Fibroblast of lung (primary cell): ENCODE measurements around the gene RPS25. TPM values are rescaled to one million over a fixed set of nuclear protein-coding genes. Genes with fewer than 3 reads are reported as not detected.

Source experiments
- DNase-seq, 2 donors: peaks; one replicate each; pipeline versions ENCODE4 v3.0.0 to v3.0.0-alpha.2; 2010; ENCODE audit warnings: low read depth in 2 of 2
- H2AFZ ChIP-seq: 2 replicates; pipeline ENCODE4 v1.5.1; 2012; ENCODE audit warnings: low read length, control low read depth, inconsistent platforms
- H3K27ac ChIP-seq: 2 replicates; pipeline ENCODE4 v1.5.1; 2011; ENCODE audit warnings: low read length, control low read depth; ENCODE audit not compliant: insufficient read depth
- H3K27me3 ChIP-seq: 2 replicates; pipeline ENCODE4 v1.5.1; 2011; ENCODE audit warnings: mild to moderate bottlenecking, low read length; ENCODE audit not compliant: control insufficient read depth, insufficient read depth
- H3K36me3 ChIP-seq: 2 replicates; pipeline ENCODE4 v1.5.1; 2011; ENCODE audit warnings: low read length; ENCODE audit not compliant: control insufficient read depth, insufficient read depth
- H3K4me1 ChIP-seq: 2 replicates; pipeline ENCODE4 v1.5.1; 2011; ENCODE audit warnings: low read length; ENCODE audit not compliant: control insufficient read depth, insufficient read depth; ENCODE audit errors: extremely low read depth
- H3K4me2 ChIP-seq: 2 replicates; pipeline ENCODE4 v1.5.1; 2011; ENCODE audit warnings: low read length, control low read depth; ENCODE audit not compliant: insufficient read depth; ENCODE audit errors: extremely low read depth
- H3K4me3 ChIP-seq, 4 experiments: fragments of 200-600 bp in 1 of 4; sonication (generic) in 1 of 4; replicated peaks in 1 of 4; 2 replicates each; pipeline ENCODE4 v1.5.1; 2011 to 2016; ENCODE audit warnings: low read length in 4 of 4, low read depth in 3 of 4, mild to moderate bottlenecking in 3 of 4, control low read depth in 2 of 4, inconsistent platforms in 1 of 4, mixed read lengths in 1 of 4; ENCODE audit not compliant: insufficient read depth in 1 of 4; ENCODE audit errors: control extremely low read depth in 1 of 4
- H3K79me2 ChIP-seq: 2 replicates; pipeline ENCODE4 v1.5.1; 2012; ENCODE audit warnings: mild to moderate bottlenecking, low read length, inconsistent platforms; ENCODE audit not compliant: control insufficient read depth, insufficient read depth
- H3K9ac ChIP-seq: 2 replicates; pipeline ENCODE4 v1.5.1; 2011; ENCODE audit warnings: mild to moderate bottlenecking, low read length, control low read depth; ENCODE audit not compliant: insufficient read depth
- H3K9me3 ChIP-seq: 2 replicates; pipeline ENCODE4 v1.5.1; 2012; ENCODE audit warnings: low read depth, low read length; ENCODE audit not compliant: control insufficient read depth, insufficient read depth
- H4K20me1 ChIP-seq: 2 replicates; pipeline ENCODE4 v1.5.1; 2011; ENCODE audit warnings: low read length; ENCODE audit not compliant: control insufficient read depth, insufficient read depth; ENCODE audit errors: extremely low read depth
- CTCF ChIP-seq, 2 donors: IDR thresholded peaks in 1 of 2; conservative IDR thresholded peaks in 1 of 2; 1 replicate in 1 of 2; 2 replicates in 1 of 2; pipeline ENCODE4 v1.5.1; 2011 to 2012; ENCODE audit warnings: low read length in 2 of 2, control low read depth in 1 of 2, inconsistent platforms in 1 of 2, low read depth in 1 of 2, mild to moderate bottlenecking in 1 of 2
- EZH2 ChIP-seq: IDR thresholded peaks from 2 replicates; pipeline ENCODE4 v1.5.1; 2012; ENCODE audit warnings: low read length, control low read depth, mild to moderate bottlenecking; ENCODE audit errors: missing control alignments
- polyA plus RNA-seq, 2 donors: library from polyadenylated mRNA; depleted of rRNA in 1 of 2; stranded (reverse) in 1 of 2; unstranded in 1 of 2; fragments of >200 nt; gene quantifications; 2 replicates each; pipeline ENCODE4 v1.2.1, GENCODE V29; 2011 to 2012; ENCODE audit warnings: missing spikeins in 1 of 2
- total RNA-seq: library from RNA; depleted of rRNA; stranded (reverse); fragments of >200 nt; gene quantifications from 2 replicates; pipeline ENCODE4 v1.2.1, GENCODE V29; 2014

The RPS25 gene
- total and polyA plus RNA-seq, 2 donors (not counting 1 experiment from before 2014, with no cell fraction given) = 525 to 2,775 TPM

DNA sequence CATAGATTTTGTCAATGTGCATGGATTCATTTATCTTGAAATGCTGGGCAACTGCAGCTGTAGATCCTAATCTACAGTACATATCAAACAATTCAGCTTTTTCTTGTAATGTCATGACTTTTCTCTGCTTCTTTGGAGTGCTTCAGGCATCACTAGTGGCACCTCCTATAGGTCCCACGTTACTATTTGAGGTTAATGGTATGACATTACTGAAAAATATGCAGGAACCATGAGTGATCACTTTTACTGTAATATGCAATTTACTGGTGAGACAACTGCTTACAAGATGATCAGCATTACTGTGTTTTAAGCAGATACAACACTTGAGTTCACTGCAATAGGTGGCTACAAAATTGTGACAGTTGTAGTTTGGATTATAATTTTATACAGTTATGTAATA lies 17.2 kb downstream of the RPS25 start:
- Histone ChIP-seq H3K4me1 (no peaks in the 10 kb centered on the region), H3K4me3 (no peak overlapping the region), H3K27me3 (no peaks in the 10 kb centered on the region), H3K4me2 (no peak overlapping the region), H3K79me2 (peaks cover 15% of the 10 kb centered on the region), H3K27ac (no peak overlapping the region), H3K9me3 (no peaks in the 10 kb centered on the region), H4K20me1 (no peaks in the 10 kb centered on the region), H3K9ac (no peak overlapping the region), H3K36me3 (peaks cover 3% of the 10 kb centered on the region), H2AFZ (no peak overlapping the region)
- TF ChIP-seq CTCF (conservative IDR thresholded peaks at IDR 0.05 in 1 of 2, IDR thresholded peaks at IDR 0.05 in 1 of 2; ENCODE audit: low read depth in 1 of 2, low read length in 2 of 2) (no peak), EZH2 (no peak)
- peak in 1 of 2 donors; percentile 53 for DNase-seq

- Histone ChIP-seq H3K36me3 (peaks cover 3% of the 10 kb centered on the region), H3K9me3 (no peaks in the 10 kb centered on the region), H3K4me3 (peak overlapping the region; percentile 73 to 97 (median 87)), H4K20me1 (no peaks in the 10 kb centered on the region), H3K9ac (peak overlapping the region; percentile 88), H3K79me2 (peaks cover 15% of the 10 kb centered on the region), H2AFZ (peak overlapping the region; percentile 88), H3K4me2 (peak overlapping the region; percentile 95), H3K27me3 (no peaks in the 10 kb centered on the region), H3K4me1 (no peaks in the 10 kb centered on the region), H3K27ac (peak overlapping the region; percentile 87)
- peak; percentile 39 to 89 for DNase-seq
- no peak for TF ChIP-seq EZH2
- TF ChIP-seq CTCF (conservative IDR thresholded peaks at IDR 0.05 in 1 of 2, IDR thresholded peaks at IDR 0.05 in 1 of 2; ENCODE audit: low read depth in 1 of 2, low read length in 2 of 2) = no peak
These were observed 19.3 kb downstream of the RPS25 start for GRCh38 chr11:118998822-118999221.

- H3K4me2 ChIP-seq = peak overlapping the region; percentile 95
- H3K27ac ChIP-seq = peak overlapping the region; percentile 87
- H3K4me3 ChIP-seq = peak overlapping the region; percentile 73 to 97 (median 87)
- H2AFZ ChIP-seq = peak overlapping the region; percentile 88
- no peaks in the 10 kb centered on the region for H3K27me3 ChIP-seq
- H4K20me1 ChIP-seq = no peaks in the 10 kb centered on the region
- no peaks in the 10 kb centered on the region for H3K4me1 ChIP-seq
- H3K9me3 ChIP-seq = no peaks in the 10 kb centered on the region
- H3K9ac ChIP-seq = peak overlapping the region; percentile 88
- H3K79me2 ChIP-seq = peaks cover 15% of the 10 kb centered on the region
- H3K36me3 ChIP-seq = peaks cover 3% of the 10 kb centered on the region
- DNase-seq = no peak
- no peak for TF ChIP-seq CTCF (conservative IDR thresholded peaks at IDR 0.05 in 1 of 2, IDR thresholded peaks at IDR 0.05 in 1 of 2; ENCODE audit: low read depth in 1 of 2, low read length in 2 of 2)
- TF ChIP-seq EZH2 = no peak
These were observed 19.8 kb downstream of the RPS25 start for GRCh38 chr11:118998388-118998717.
